Glomerular visceral epithelial cell (primary cell): ENCODE measurements around the gene MSI2.

ENCODE experiments used
- DNase-seq: peaks from one replicate; pipeline ENCODE4 v3.0.0-alpha.2; 2016; ENCODE audit errors: extremely low spot score

MSI2 gene

GRCh38 chr17:57415751-57416207 is 159.5 kb downstream of the MSI2 start:
- DNase-seq, result no peak

GRCh38 chr17:57416369-57416768 is 160.0 kb downstream of the MSI2 start:
- DNase-seq, result no peak

- DNase-seq, result no peak
Measured at GRCh38 chr17:57417956-57418355, 161.6 kb downstream of the MSI2 start.

GRCh38 chr17:57418463-57419246 is 162.3 kb downstream of the MSI2 start:
- no peak for DNase-seq

- no peak for DNase-seq
Measured at GRCh38 chr17:57419940-57420550, 163.7 kb downstream of the MSI2 start.

- DNase-seq, result no peak
Measured at GRCh38 chr17:57420734-57421717, 164.7 kb downstream of the MSI2 start.

- peak; percentile 27 for DNase-seq
Measured at GRCh38 chr17:57422574-57423164, 166.3 kb downstream of the MSI2 start.

- DNase-seq, result no peak
Measured at GRCh38 chr17:57423541-57423940, 167.2 kb downstream of the MSI2 start.

- no peak for DNase-seq
Measured at GRCh38 chr17:57424273-57424672, 167.9 kb downstream of the MSI2 start.

GRCh38 chr17:57424777-57425188 is 168.5 kb downstream of the MSI2 start:
- peak; percentile 21 for DNase-seq

GRCh38 chr17:57425431-57425830 is 169.1 kb downstream of the MSI2 start:
- no peak for DNase-seq

GRCh38 chr17:57425903-57426880 is 169.9 kb downstream of the MSI2 start:
- DNase-seq, result no peak

GRCh38 chr17:57429966-57430365 is 173.6 kb downstream of the MSI2 start:
- DNase-seq, result no peak

GRCh38 chr17:57431415-57431814 is 175.1 kb downstream of the MSI2 start:
- no peak for DNase-seq

GRCh38 chr17:57432507-57433277 is 176.4 kb downstream of the MSI2 start:
- no peak for DNase-seq

- no peak for DNase-seq
Measured at GRCh38 chr17:57433452-57433851, 177.1 kb downstream of the MSI2 start.

GRCh38 chr17:57434361-57434760 is 178.0 kb downstream of the MSI2 start:
- no peak for DNase-seq

- DNase-seq, result no peak
Measured at GRCh38 chr17:57436565-57436964, 180.2 kb downstream of the MSI2 start.

- no peak for DNase-seq
Measured at GRCh38 chr17:57438066-57438731, 181.9 kb downstream of the MSI2 start.
